ENCODE data around the gene NOP56.
"Not testable (repeated sequence)": the region's sequence is repeated elsewhere in the genome, so short reads cannot be mapped to it uniquely, and the experiment has no call there.

Gene NOP56

DNA sequence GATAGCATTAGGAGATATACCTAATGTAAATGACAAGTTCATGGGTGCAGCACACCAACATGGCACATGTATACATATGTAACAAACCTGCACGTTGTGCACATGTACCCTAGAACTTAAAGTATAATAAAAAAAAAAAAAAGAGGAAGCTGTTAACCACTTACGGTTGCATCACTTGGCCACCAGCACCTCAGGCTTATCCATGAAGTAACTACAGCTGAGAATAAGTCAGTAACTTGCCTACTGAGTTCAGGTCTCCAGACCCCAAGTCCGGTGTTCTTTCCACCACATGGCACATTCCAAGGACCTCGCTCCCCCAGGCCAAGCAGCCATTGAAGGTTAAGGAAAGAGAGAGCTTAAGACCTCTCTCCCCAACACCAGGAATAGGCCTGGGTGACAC lies 32.4 kb downstream of the NOP56 start:
- DNase-seq (ENCODE audit: low spot score), result not testable (repeated sequence)

DNA sequence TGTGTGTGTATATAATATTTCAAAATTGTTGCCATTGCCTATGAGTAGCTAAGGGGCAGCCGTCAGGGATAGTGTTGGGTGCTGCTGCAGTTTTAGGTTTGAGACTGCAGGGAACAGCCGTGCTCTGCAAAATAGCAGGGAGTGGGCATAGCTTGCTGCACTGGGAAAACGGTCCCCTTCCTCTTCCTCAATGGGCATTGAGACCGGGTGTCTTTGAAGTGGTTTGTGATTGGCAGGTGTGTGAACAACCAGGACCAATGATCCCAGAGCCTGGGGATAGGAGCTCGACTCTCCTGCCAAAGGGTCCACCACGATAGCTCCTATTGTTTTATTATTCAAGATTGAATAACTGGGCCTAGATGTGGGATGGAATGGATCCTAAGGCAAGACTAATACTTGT lies 35.1 kb downstream of the NOP56 start:
- no peak for DNase-seq (ENCODE audit: low spot score)

- no peak for DNase-seq (ENCODE audit: low spot score)
Measured at GRCh38 chr20:2688041-2688591, 35.7 kb downstream of the NOP56 start.

DNA sequence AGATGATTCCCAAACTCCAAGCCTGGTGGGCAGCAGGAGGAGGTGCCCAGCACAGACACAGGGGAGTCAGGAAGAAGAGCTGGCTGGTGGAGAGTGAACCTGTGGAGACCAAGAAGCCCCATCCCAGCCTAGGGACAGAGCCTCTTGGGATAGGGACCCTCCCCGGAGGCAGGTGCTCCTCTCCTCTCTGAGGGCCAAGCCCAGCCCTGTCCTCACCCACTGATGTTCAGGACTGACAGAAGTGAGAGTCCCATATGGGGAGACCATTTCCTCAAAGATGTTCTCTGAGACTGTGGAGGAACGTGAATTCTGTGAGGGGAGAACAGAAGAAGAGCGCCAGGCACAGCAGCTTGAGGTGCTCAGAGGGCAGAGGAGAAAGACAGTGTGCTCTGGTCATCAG lies 37.8 kb downstream of the NOP56 start:
- DNase-seq (ENCODE audit: low spot score), result no peak

GRCh38 chr20:2690718-2691117 lies 38.3 kb downstream of the NOP56 start:
- DNase-seq (ENCODE audit: low spot score), result no peak

- DNase-seq (ENCODE audit: low spot score), result no peak
Measured at GRCh38 chr20:2691127-2691526, 38.7 kb downstream of the NOP56 start.

DNA sequence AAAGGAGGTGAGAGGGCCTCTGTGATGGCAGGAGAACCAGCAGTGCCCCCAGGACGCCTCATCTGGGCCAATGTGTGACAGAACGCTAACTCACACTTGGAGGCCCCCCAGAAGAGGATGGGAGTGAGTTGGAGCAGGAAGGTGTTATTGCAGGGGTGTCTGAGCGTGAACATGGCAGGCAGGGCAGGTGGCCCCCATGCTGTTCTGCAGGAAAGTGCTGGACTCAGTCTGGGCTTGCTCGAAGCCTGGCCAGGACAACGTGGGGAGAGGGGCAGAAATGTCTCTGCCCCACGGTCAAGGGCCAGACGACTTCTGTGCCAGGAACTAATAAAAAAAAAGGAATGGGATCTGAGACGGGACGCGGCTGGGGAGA lies 39.2 kb downstream of the NOP56 start:
- DNase-seq (ENCODE audit: low spot score), result no peak

DNA sequence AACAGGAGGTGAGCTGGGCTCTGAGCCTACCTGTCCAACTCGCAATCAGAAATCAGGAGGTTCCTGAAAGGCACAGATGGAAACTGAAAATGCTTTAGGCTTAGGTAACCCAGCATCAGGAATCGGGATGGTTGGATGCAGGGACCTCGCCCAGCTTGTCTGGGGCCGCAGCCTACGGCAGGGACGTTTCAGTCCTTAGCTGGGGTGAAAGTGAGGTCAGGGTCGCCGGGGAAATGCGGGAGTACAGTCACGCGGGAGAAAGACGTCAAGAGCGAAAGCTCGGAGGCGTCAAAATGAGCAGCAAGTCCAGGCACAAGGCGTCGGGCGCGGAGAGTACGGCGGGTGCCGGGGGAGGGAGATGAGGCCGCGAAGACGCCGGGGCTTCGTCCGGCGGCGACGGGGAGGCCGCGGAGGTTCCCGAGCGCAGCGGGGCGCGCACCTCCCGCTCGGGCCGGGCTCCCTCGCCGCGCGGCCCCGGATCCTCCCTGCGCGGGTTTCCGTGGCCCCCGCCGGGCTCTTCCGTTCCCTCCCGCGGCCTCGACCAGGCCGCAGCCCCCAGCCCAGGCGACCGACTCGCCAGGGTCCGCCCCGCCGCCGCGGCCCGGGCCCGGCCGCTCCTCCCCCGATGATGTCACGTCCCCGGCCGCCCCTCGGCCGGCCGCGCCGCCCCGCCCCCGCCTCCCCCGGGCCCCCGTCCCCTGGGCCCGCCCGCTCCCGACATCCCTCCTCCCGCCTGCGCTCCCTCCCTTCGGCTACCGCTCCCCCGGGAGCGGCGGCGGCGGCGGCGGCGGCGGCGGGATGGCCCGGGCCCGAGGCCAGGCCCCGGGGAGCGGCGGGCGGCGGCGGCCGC lies 39.8 kb downstream of the NOP56 start, which contains the start of gene EBF4:
Gene EBF4 (plus strand): TSS at position 745 of the 850 bp plus-strand sequence. CDS start 866 bp downstream, outside the sequence.
- DNase-seq (ENCODE audit: low spot score), result peak; percentile 25

DNA sequence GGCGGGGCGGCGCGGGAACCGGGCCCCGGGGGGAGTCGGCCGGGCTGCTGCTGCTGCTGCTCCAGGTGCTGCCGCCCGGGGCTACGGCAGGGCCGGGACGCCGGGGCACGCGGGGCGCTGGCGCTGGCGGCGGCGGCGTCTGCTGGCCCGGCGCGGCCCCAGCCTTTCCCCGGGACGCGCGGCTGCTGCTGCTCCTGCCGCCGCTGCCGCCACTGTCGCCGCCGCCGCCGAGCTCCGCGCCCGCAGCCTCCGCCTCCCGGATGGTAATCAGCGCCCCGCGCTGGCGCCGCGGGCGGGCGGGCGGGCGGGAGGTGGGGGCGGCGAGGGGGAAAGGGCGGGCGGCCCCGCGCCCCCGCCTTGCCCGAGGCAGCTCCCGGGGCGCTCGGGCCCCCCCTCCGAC lies 40.5 kb downstream of the NOP56 start:
- DNase-seq (ENCODE audit: low spot score), result no peak

DNA sequence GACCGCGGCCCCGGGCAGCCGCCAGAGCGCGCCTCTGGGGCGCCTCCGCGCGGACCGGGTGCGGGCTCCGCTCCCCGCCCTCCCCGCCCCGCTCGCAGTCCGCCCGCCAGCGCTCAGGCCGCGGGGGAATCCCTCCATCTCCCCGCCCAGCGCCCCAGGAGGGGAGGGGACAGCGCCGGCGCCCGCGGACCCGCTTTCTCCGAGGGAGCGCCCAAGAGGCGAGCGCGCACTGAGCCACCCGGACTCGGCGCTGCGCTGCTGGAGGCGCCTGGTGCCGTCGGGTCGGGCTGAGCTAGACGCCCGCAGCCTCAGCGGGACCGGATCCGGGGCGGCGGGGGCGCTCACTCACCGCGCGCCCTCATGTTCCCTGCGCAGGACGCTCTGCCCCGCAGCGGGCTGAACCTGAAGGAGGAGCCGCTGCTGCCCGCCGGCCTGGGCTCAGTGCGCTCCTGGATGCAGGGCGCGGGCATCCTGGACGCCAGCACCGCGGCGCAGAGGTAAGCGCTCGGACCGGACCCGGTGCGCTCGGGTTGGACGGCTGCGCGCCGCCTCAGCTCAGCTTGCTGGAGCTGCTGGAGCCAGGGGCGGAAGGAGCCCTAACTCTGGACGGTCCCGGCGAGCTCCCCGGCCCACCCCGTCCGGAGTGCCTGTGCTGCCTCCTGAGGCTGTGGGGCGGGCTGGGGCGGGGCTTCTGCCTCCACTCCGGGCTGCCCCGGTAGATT lies 41.0 kb downstream of the NOP56 start:
- peak; percentile 56 for DNase-seq (ENCODE audit: low spot score)

- DNase-seq (ENCODE audit: low spot score), result no peak
Measured at GRCh38 chr20:2694008-2694471, 41.6 kb downstream of the NOP56 start.

- no peak for DNase-seq (ENCODE audit: low spot score)
Measured at GRCh38 chr20:2694519-2694918, 42.1 kb downstream of the NOP56 start.

DNA sequence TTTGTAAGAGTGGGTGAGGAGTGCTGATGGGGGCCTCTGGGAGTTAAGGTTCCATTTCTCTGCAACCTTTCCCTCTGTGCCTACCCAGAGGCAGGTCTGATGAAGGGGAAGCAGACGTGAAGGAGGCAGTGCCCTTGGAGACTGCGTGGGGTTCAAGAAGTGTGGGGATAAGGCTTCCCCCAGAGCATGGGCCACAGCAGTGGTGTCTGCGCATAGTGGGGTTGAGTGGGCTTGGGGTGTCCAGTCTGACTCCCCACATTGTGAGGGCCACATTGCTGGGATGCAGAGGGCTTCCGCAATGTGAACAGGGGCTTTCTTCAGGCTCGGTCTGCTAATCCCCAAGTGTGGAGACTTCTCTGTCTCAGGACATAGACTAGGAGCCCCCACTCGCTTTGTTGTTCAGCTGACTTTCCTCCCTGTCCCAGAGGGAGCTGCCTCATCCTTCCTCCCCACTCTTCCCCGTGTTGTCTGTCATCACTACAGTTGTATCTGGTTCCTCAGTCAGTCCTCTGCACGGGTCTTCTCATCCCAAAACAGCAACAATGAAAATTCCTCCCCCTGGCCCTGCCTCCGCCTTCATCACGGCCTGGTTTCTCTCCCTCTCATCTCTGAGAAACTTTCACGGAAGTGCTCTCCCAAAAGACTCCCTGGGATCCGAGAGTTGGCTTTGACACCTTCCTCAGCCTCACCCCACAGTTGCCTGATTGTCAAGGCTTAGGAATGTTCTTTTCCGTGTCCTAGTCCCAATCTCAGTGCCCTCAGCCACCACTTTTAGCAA lies 43.0 kb downstream of the NOP56 start:
- no peak for DNase-seq (ENCODE audit: low spot score)

DNA sequence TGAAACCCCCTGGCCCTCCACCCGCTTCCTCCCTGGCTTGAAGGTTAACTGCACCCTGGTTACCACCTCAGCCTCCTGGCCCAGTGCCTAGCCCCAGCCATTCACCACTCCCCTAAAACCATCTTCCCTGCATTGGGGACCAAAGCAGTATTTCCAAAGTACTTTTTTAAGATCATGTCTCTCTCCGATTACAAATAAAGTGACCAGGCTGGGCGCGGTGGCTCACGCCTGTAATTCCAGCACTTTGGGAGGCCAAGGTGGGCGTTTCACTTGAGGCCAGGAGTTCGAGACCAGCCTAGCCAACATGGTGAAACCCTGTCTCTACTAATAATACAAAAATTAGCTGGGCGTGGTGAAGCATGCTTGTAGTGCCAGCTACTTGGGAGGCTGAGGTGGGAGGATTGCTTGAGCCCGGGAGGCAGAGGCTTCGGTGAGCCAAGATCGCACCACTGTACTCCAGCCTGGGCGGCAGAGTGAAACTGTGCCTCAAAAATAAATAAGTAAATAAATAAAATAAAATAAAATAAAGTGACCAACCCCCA lies 43.6 kb downstream of the NOP56 start:
- DNase-seq (ENCODE audit: low spot score), result not testable (repeated sequence)

DNA sequence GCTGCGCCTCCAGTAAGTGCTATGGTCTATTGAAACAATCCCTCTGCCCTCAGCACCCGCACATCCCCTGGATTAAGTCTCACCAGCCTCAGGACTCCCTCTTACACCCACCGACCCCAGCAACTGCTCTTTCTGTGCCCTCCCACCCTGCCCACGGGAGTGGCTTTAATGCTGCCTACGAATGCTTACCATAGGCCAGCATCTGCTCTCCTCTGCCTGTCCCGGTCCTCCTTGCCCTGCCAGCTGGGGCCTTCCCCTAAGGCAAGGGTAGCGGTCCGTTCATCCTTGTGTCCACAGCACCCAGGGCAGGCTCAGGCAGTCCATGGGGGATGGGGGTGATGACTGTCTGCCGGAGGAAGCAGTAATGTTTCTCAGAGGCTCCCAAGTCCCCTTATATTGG lies 44.2 kb downstream of the NOP56 start:
- no peak for DNase-seq (ENCODE audit: low spot score)

- DNase-seq (ENCODE audit: low spot score), result no peak
Measured at GRCh38 chr20:2697768-2698167, 45.3 kb downstream of the NOP56 start.

DNA sequence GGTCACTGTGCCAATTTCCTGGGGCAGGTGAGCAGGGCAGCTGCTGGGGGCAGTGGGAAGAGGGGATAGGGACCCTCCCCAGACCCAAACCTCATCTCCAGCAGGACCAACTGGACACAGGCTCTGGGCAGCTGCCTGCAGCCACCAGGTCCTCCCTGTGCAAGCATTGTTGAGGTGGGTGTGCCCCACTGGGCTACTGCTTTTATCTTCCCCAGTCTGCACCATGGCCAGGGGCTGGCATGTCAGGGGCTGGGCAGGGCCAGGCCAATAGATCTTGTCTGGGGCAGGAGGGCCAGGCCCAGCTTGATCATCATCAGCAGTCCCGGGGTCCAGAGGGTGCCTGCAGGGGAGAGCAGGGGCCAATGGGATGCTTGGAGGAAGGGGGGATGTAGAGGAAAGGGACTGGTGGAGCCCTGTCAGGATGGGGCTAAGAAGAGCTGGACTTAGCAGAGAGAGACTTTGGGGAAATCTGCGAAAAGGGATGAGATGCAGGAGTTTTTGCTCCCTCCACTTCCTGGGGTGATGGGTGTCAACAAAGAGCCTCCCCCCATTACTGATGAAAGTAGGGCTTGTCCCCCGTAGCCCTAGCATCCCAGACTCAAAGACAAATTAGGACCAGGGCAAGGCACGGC lies 45.9 kb downstream of the NOP56 start:
- no peak for DNase-seq (ENCODE audit: low spot score)

GRCh38 chr20:2698912-2699311 lies 46.5 kb downstream of the NOP56 start:
- DNase-seq (ENCODE audit: low spot score), result no peak

- no peak for DNase-seq (ENCODE audit: low spot score)
Measured at GRCh38 chr20:2699775-2700413, 47.5 kb downstream of the NOP56 start.

- peak; percentile 55 for DNase-seq (ENCODE audit: low spot score)
Measured at GRCh38 chr20:2700913-2701620, 48.6 kb downstream of the NOP56 start.
